Midbrain (tissue), 1 donor: ENCODE measurements around the gene TMA7.
"Not testable (repeated sequence)": the region's sequence is repeated elsewhere in the genome, so short reads cannot be mapped to it uniquely, and the experiment has no call there.

Experiments used
- DNase-seq: peaks from one replicate; lab custom pipeline; 2025; lab: John Stamatoyannopoulos, UW

TMA7 gene

DNA sequence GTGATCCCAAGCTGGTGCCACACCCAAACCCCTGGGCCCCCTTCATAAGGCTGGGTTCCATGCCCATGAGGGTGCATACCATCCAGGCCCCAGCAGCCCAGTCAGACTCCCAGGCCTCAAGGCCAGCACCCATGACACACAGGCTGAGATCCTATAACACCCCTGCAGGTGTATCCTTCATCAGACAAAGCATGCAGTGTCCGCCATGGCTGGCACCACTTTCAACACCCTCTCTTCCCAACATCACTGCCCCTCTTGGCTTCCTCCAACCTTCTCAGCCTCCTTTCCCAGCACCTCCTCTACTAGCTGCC lies 3.6 kb upstream of the TMA7 start:
- DNase-seq = no peak

DNA sequence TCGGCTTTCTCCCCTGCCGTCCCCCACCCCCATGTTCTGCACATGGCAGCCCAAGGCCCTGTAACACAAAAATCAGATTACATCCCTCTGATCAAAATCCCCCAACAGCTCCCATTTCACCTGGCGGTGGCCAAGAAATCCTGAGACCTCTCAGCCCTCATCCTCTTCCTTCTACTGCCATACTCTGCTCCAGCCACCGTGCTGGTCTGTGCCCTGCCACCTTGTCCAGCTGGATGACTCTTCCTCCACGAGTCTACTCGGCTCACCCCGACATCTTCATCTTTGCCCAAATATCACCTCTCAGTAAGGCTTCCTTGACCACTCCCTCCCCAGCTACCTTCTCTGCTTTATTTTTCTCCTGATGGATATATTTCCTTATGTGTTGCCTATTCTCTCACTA lies 3.2 kb upstream of the TMA7 start:
- no peak for DNase-seq

DNA sequence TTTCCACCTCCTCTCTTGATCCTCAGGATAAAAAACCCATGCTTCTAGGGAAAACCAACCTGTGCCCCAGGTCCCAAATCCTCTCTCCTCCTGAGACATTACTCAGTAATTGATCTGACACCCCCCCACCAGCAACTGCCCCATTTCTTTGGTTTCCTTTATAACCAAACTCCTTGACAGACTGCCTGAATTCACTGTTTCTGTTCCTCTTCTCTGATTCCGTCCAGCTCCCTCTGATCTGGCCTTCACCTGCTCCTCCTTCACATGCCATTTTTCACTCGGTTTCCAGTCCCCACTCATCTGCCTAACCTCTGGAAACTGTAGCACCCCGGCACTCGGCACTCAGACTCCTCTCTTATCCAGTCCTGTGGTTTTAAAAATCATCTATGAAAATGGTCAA lies 2.2 kb upstream of the TMA7 start:
- no peak for DNase-seq

DNA sequence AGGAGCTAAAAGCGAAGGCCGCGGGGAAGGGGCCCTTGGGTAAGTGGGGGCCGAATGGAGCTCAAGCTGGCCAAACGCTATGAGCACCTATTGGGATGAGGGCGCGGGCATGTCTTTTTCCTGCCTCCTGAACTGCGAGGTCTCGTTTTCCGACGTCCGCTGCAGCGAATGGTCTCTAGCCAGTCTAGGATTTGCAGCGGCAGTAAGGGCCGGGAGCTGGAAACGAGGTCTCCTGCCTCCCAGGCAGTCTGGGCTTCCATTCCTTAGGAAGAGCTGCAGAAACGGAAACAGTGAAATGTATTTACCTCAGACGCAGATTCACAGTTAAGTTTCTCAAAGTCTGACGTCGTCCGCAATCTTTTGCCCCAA lies 517 bp downstream of the TMA7 start:
- DNase-seq = no peak

DNA sequence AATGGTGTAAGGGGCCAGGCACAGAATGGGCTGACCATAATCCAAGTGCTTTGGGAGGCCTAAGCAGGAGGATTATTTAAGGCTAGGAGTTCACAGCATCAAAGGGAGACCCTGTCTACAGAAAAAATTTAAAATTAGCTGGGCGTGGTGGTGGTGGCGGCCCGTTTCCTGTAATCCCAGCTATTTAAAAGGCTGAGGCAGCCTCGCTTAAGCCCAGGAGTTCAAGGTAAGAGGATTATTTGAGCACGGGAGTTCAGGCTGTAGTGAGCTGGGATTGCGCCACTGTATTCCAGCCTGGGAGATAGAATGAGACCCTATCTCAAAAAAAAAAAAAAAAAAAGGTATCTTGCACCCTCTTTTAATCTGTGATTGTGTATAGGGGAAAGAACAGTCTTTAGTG lies 1.9 kb downstream of the TMA7 start:
- no peak for DNase-seq

GRCh38 chr3:48445277-48445882 lies 5.3 kb downstream of the TMA7 start:
- DNase-seq = no peak

GRCh38 chr3:48446043-48446424 lies 6.0 kb downstream of the TMA7 start:
- DNase-seq = no peak

DNA sequence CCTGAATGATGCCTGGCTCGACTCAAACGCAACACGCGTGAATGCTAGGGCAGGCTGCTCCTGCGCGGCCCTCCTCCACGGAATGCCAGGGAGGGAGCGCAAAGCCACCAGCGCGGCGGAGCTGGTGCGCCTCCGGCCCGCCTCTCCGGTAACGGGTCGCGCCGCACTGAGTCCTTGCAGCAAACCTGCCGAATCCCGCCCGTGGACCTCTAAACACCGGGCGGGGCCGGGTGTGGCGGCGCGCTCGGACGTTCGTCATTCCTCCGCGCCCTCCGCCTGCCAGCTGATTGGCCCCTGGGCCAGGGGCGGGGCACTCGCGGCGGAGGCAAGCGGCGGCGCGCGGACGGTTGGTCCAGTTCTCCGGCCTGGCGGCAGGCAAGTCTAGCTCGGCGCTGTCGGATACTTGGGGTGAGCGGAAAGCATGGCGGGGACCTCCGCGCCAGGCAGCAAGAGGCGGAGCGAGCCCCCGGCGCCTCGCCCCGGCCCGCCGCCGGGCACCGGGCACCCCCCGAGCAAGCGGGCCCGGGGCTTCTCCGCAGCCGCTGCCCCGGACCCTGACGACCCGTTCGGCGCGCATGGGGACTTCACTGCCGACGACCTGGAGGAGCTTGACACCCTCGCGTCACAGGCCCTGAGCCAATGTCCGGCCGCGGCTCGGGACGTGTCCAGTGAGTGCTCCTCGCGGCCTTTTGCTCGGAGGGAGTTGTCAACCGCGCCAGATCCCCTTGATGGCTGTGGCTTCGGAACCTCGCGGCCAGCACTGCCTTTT lies 6.6 kb downstream of the TMA7 start, which contains the start of gene ATRIP:
Gene ATRIP (plus strand): TSS at position 313 of the 769 bp plus-strand sequence. CDS start 109 bp downstream, at position 422.
- peak; percentile 93 for DNase-seq

DNA sequence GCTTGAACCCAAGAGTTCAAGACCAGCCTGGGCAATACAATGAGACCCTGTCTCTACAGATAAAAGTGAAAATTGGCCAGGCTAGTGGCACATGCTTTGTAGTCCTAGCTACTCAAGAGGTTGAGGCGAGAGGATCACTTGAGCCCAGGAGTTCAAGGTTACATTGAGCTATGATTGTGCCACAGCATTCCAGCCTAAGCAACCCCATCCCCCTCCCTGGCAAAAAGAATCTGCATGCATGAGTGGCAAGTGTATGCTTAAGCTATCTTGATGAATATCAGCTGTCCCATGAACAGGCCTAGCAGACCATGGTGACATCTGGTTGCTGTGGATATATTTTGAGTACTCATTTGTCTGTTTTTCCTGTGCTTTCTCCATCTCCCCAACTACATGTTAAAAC lies 11.2 kb downstream of the TMA7 start:
- no peak for DNase-seq

- no peak for DNase-seq
Observed at GRCh38 chr3:48456456-48456855, 16.4 kb downstream of the TMA7 start.

- no peak for DNase-seq
Observed at GRCh38 chr3:48459331-48459730, 19.3 kb downstream of the TMA7 start.

- no peak for DNase-seq
Observed at GRCh38 chr3:48459773-48460516, 19.9 kb downstream of the TMA7 start.

DNA sequence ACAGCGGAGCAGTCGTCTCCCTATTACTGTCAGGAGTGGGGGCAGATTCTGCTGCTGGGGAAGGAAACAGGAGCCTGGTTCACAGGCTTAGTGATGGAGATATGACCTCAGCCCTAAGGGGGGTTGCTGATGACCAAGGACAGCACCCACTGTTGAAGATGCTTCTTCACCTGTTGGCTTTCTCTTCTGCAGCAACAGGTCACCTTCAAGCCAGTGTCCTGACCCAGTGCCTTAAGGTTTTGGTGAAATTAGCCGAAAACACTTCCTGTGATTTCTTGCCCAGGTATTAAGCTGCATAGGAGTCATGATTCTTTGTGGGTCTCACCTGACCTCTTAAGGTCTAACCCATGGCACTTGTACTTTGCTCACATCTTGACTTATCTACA lies 20.5 kb downstream of the TMA7 start:
- no peak for DNase-seq

GRCh38 chr3:48461767-48462166 lies 21.7 kb downstream of the TMA7 start:
- DNase-seq = not testable (repeated sequence)

DNA sequence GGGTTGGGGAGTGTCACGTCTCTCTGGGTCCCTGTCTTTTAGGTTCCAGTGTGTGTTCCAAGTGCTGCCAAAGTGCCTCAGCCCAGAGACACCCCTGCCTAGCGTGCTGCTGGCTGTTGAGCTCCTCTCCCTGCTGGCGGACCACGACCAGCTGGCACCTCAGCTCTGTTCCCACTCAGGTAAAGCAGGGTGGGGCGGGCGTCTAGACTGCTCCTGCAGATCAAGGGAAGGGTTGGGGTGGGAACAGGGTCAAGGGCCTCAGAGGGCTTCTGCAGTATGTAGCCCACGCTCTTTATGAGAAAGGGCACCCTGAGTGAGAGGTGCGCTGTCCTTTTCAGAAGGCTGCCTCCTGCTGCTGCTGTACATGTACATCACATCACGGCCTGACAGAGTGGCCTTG lies 23.6 kb downstream of the TMA7 start:
- DNase-seq = no peak

- no peak for DNase-seq
Observed at GRCh38 chr3:48464713-48465221, 24.7 kb downstream of the TMA7 start.

DNA sequence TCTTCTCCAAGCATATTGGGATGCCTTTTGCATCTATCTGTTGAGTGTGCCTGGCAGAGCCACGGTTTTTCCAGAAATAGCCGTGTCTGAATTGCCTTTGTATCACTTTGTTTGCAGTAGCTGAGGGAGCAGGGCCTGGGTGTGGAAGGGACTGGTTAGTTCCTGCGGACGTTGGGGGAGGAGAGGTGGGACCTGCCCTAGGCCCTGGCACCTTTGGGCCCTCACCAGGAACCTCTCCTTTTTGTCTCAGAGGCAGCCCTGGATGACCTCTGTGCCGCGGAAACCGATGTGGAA lies 25.1 kb downstream of the TMA7 start:
- no peak for DNase-seq

- peak; percentile 97 for DNase-seq
Observed at GRCh38 chr3:48465531-48466378, 25.7 kb downstream of the TMA7 start.

- no peak for DNase-seq
Observed at GRCh38 chr3:48466386-48467109, 26.5 kb downstream of the TMA7 start.

DNA sequence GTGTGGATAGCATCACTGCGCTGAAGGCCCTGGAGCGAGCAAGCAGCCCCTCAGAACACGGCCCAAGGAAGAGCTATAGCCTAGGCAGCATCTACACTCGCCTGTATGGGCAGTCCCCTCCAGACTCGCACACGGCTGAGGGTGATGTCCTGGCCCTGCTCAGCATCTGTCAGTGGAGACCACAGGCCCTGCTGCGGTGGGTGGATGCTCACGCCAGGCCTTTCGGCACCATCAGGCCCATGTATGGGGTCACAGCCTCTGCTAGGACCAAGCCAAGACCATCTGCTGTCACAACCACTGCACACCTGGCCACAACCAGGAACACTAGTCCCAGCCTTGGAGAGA lies 27.0 kb downstream of the TMA7 start:
- DNase-seq = no peak

DNA sequence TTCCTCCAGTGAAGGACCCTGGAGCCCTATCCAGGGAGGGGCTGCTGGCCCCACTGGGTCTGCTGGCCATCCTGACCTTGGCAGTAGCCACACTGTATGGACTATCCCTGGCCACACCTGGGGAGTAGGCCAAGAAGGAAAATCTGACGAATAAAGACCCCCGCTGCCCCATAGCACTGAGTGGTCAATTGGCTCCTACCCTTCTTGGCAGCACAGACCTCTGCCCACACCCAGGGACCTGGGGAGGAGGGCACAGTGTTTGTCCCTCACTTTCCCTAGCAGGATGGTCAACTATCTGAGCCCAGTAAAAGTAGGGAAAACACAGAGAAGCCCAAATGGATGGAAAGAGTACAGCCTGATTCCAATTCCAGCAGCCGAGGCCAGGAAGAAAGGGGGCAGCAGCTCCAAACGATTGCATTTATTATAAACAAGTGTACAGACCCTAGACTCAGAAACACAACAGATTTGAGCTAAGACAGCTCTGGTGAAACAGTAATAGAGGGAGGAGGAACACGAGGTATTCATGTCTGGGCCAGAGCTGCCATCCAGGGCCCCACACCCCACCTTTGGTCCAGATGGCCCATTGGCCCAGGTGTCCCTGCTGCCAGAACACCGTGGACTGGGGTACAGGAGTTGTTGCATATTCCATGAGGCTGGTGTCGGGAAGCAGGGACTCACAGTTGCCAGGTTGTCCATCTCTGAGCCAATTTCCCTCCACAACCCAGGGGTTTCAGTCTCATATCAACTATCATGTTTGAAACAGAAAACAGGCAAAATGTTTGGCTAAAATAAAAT lies 27.6 kb downstream of the TMA7 start:
- no peak for DNase-seq
